ENCODE measurements around the gene SNTG2. TPM values are rescaled to one million over a fixed set of nuclear protein-coding genes. Genes with fewer than 3 reads are reported as not detected.

The SNTG2 gene
- total RNA-seq, 4 donors from 2014 or later = 1.9 to 14.0 (median 6.7) TPM

DNA sequence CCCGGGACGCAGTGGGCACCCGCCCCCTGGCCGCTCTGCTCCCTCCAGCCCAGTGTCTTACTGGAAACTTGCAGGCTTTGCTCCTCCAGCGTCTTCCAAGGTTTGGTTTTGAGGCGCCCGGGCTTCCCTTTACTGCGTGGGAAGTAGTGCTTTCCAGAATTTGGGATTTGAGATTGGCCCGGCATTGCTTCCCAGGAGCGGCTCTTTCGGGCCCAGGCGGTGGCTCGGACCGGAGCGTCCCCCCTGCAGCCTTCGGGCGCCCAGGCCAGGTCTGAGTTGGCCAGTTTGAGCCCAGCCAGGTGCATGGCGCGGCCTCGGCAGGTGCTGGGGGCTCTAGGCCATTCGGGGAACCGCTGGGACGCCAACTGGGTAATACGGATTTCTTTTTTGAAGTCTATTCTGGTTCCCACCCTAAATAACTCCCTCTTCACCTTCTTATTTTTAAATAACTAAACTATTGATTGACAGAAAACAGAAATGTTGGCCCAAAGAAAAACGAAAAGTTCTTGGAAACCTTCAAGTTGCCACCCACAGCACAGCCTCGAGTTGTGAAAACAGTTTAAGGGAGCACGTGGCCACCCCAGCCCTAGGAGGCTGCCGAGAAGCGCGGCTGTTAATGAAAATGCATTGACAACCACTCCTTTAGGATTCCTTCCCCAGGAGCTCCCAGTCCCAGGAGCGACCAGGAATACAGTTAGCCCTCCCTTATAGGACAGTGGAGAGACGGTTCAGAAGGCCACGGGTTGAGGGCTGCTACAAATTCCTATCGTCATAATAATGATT, 766 bp downstream of the SNTG2 start:
- TF ChIP-seq CTCF (IDR thresholded peaks at IDR 0.05) = no peak
- ATAC-seq (ENCODE audit: low FRiP score) = no peak

DNA sequence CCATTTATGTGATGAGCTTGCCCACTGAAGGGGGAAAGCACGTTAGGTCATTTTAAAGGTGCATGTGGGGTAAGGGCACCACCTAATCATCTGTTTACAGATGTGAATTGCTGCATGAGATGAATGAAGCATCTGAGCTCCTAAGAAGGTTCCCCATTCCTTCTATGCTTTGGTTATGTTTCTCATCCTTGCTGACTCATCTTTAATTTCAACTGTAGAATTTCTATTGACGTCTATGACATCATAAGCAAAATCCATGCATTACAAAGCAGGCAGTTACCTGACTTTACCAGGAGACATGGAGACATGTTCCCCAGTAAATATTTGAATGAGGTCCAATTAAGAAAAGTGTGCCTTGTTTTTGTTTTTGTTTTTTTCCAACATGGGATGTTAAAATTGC, 2.8 kb downstream of the SNTG2 start:
- TF ChIP-seq CTCF (IDR thresholded peaks at IDR 0.05) = no peak
- no peak for ATAC-seq (ENCODE audit: low FRiP score)
- DNase-seq (ENCODE audit: low spot score) = no peak

More for the DNA sequence above, 766 bp downstream of the SNTG2 start:
- DNase-seq (ENCODE audit: low spot score) = no peak

DNA sequence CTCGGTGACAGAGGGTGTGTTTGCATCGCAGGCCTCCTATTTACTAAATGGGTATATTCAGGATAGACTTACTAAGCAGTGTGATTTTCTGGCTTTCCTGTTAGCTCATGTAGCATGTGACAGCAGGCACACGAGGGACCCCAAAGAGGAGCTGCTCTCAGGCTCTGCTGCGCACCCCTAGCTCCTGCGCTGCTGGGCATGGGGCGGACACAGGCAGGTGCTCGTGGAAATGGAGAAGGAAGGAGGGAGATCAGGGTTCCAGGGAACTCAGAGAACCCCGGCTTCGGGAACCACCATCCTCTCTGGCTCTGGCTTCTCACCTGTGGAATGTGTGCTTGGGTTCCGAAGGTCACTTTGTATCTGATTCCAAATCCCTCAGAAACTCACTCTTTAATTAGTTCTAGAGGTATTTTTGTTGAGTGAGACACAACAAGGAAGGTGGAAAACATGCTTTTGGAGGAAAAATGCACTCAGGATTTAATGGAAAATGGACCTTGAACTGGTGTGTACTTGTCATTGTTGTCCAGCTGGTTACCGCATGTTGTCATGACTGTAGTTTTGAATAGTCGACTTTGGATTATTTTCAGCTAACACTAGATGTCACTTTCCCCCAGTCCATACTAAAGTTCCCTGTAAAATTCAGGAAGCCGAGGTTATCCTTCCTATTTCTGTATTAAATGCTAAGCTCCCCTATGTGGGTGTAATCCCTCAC, 3.5 kb downstream of the SNTG2 start:
- DNase-seq (ENCODE audit: low spot score) (no peak), ATAC-seq (ENCODE audit: low FRiP score) (no peak)
- no peak for TF ChIP-seq CTCF (IDR thresholded peaks at IDR 0.05)

GRCh38 chr2:954687-955000, 4.0 kb downstream of the SNTG2 start:
- TF ChIP-seq CTCF (IDR thresholded peaks at IDR 0.05) = no peak
- ATAC-seq (ENCODE audit: low FRiP score) = no peak

DNA sequence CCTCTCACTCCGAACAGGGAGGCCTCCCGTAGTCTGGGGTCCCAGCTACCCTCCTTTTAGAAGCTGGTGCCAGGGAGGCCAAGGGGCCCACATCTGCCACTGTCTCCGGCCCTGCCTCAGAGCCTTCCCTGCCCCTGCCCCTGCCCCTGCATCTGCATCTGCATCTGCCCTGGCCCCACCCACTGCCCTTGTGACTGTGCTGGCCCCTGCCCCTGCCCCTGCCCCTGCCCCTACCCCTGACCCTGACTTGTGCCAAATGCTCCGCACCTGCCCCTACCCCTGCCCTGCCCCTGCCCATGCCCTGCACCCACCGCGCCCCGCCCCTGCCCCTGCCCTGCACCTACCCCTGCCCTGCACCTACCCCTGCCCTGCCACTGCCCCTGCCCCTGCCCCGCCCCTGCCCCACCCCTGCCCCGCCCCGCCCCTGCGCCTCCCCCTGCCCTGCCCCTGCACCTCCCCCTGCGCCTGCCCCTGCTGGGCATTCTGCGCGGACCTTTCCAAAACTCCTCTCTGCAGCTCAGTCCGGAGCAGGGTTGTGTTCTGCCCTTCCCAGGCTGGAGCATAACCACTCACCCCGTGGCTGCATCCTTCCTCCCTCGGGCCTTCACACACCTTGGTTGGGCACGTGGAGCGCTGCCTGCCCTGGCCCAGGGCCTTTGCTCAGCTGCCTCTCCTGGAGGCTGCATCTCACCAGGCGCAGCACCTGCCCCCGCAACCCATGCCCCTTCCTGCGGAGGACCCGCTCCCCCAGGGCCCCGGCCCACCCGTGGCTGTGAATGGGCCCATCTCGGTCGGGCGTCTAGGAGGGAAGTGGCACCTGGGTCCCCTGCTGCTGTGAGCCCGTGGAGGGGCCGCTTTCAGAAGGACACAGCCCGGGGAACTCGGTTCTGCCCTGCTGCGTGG, 5.4 kb downstream of the SNTG2 start:
- ATAC-seq (ENCODE audit: low FRiP score) (no peak), DNase-seq (ENCODE audit: low spot score) (no peak)
- no peak for TF ChIP-seq CTCF (IDR thresholded peaks at IDR 0.05)

More at GRCh38 chr2:954687-955000, 4.0 kb downstream of the SNTG2 start:
- DNase-seq (ENCODE audit: low spot score) = no peak

GRCh38 chr2:959457-959856, 8.8 kb downstream of the SNTG2 start:
- TF ChIP-seq CTCF (IDR thresholded peaks at IDR 0.05) = no peak
- no peak for ATAC-seq (ENCODE audit: low FRiP score)
- no peak for DNase-seq (ENCODE audit: low spot score)

All from omental fat pad (tissue), 4 donors.